Activated CD8-positive, alpha-beta T cell treated with anti-CD3 and anti-CD28 coated beads for 36 hours (primary cell): ENCODE data around the gene TRA2A. TPM values are rescaled to one million over a fixed set of nuclear protein-coding genes. Genes with fewer than 3 reads are reported as not detected.
"Not testable (repeated sequence)": the region's sequence is repeated elsewhere in the genome, so short reads cannot be mapped to it uniquely, and the experiment has no call there.

Source experiments
- ATAC-seq: fragments of 200-7000 bp; cut with Tn5 transposase; one replicate; pipeline ENCODE4 v1.10.0; 2021; ENCODE audit warnings: mild to moderate bottlenecking, moderate library complexity
- CTCF ChIA-PET: fragments of 350-600 bp; sonication (Branson Sonifier 250); formaldehyde crosslinking; loops from one replicate; lab custom pipeline; 2021; ENCODE audit warnings: antibody characterized with exemption; lab: Charles Lee
- POLR2A ChIA-PET: fragments of 350-600 bp; sonication (Branson Sonifier 250); formaldehyde crosslinking; loops from one replicate; lab custom pipeline; 2021; ENCODE audit warnings: antibody characterized with exemption; lab: Charles Lee
- DNase-seq: peaks from one replicate; pipeline ENCODE4 v3.0.0-alpha.2; 2020
- H3K27ac Mint-ChIP-seq: one replicate; pipeline ENCODE4 v1.8.0; 2021; ENCODE audit warnings: mild to moderate bottlenecking, mixed read lengths
- H3K27me3 Mint-ChIP-seq: one replicate; pipeline ENCODE4 v1.8.0; 2021; ENCODE audit warnings: mixed read lengths
- H3K36me3 Mint-ChIP-seq: one replicate; pipeline ENCODE4 v1.8.0; 2021; ENCODE audit warnings: low read depth, mixed read lengths
- H3K4me1 Mint-ChIP-seq: one replicate; pipeline ENCODE4 v1.8.0; 2021; ENCODE audit warnings: low read depth, mixed read lengths
- H3K4me3 Mint-ChIP-seq: one replicate; pipeline ENCODE4 v1.8.0; 2021; ENCODE audit warnings: mild to moderate bottlenecking, moderate library complexity, mixed read lengths
- H3K9me3 Mint-ChIP-seq: one replicate; pipeline ENCODE4 v1.8.0; 2021; ENCODE audit warnings: mixed read lengths
- intact Hi-C: fragments of 100-400 bp; cut with micrococcal nuclease; formaldehyde crosslinking; loops from one replicate; pipeline ENCODE4 v1.10.0; 2022
- total RNA-seq, 2 experiments: library from RNA; stranded (reverse); gene quantifications; one replicate each; pipeline ENCODE4 v1.2.3, GENCODE V29; 2021
- TF ChIP-seq, protein P1 (sequence below): fragments of 200-600 bp; IDR thresholded peaks from one replicate; pipeline ENCODE4 v1.8.0; 2022; ENCODE audit warnings: antibody characterized with exemption, mild to moderate bottlenecking

Gene TRA2A
- total RNA-seq, 2 experiments from 2014 or later, result 86.3 to 86.5 TPM

DNA sequence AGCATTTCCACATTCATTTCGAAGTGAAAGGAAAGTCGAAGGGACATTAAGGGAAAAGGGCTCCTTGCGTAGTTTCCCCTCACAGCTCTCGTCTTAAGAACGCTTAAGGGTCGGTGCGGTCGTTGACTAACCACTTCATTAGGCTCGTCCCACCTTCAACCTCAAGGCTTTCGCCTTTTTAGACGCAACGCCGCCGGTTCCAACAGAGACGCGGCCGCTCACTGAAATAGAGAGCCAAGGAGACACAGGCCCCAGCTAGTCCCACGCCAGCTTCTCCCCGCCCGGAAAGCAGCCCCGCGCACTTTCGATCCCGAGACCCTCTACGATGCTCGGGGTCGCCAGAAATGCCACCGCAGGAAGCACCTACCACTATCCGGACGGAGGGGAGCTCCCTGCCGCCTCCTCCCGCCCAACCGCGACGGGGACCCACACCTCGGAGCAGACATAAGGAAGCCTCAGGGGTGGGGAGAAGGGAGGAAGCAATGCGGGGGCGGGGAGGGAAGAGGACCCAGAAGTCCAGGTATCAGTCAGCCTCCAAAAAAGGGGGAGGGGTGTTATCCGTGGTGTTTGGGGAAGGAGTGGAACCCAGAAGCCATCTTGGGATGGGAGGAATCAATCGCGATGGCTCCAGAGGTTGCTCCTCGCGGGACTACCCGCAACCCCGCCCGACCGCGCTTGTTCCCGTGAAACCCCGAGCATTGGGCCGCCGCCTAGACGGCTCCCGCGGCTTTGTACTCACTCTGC is 559 bp downstream of the TRA2A start:
- CTCF ChIA-PET, result interaction anchor here (0.8 to 1.7 kb wide), 8 partner anchors 8 to 258 kb away, joined by 3 to 9 read pairs (median 3); no protein-coding TSS in a partner anchor
- intact Hi-C loops, result loop anchor here (5.0 to 10.0 kb wide), 3 partner anchors 66 to 254 kb away; partner anchors contain the start of gene CCDC126
- Mint-ChIP-seq H3K27me3 (no peaks in the 10 kb centered on the region), H3K9me3 (no peaks in the 10 kb centered on the region), H3K4me1 (peaks cover 45% of the 10 kb centered on the region), H3K36me3 (peaks cover 21% of the 10 kb centered on the region), H3K27ac (peak overlapping the region; percentile 100), H3K4me3 (peak overlapping the region; percentile 93)
- DNase-seq (peak; percentile 80), ATAC-seq (peak; percentile 54)
- TF ChIP-seq, protein P1, sequence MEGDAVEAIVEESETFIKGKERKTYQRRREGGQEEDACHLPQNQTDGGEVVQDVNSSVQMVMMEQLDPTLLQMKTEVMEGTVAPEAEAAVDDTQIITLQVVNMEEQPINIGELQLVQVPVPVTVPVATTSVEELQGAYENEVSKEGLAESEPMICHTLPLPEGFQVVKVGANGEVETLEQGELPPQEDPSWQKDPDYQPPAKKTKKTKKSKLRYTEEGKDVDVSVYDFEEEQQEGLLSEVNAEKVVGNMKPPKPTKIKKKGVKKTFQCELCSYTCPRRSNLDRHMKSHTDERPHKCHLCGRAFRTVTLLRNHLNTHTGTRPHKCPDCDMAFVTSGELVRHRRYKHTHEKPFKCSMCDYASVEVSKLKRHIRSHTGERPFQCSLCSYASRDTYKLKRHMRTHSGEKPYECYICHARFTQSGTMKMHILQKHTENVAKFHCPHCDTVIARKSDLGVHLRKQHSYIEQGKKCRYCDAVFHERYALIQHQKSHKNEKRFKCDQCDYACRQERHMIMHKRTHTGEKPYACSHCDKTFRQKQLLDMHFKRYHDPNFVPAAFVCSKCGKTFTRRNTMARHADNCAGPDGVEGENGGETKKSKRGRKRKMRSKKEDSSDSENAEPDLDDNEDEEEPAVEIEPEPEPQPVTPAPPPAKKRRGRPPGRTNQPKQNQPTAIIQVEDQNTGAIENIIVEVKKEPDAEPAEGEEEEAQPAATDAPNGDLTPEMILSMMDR, result no peak
- POLR2A ChIA-PET, result interaction anchor here (0.6 to 1.8 kb wide), 17 partner anchors 8 to 258 kb away, joined by 3 to 12 read pairs (median 3); partner anchors contain the start of genes CCDC126, IGF2BP3 and MALSU1

DNA sequence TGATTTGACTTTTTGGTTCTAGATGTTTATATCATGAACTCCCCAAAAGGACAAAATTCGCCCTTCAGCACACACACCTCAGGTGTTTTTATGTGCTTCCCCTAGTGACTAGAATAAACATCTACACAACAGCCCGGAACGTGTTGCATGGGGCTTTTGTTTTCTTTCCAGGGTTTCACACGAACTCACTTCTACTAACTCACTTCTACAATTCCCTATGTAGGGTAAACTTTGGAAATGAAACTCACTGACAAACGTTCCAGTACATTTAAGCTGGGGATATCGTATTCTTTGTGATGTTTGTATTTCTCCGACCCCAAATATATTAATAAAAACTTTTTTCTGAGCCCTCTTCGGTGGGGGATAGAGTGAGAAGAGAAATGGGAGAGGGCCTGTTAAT is 1.4 kb downstream of the TRA2A start:
- intact Hi-C loops, result loop anchor here (5.0 to 10.0 kb wide), 3 partner anchors 67 to 253 kb away; partner anchors contain the start of gene CCDC126
- CTCF ChIA-PET, result interaction anchor here (0.8 to 1.7 kb wide), 7 partner anchors 9 to 257 kb away, joined by 3 to 9 read pairs (median 3); no protein-coding TSS in a partner anchor

DNA sequence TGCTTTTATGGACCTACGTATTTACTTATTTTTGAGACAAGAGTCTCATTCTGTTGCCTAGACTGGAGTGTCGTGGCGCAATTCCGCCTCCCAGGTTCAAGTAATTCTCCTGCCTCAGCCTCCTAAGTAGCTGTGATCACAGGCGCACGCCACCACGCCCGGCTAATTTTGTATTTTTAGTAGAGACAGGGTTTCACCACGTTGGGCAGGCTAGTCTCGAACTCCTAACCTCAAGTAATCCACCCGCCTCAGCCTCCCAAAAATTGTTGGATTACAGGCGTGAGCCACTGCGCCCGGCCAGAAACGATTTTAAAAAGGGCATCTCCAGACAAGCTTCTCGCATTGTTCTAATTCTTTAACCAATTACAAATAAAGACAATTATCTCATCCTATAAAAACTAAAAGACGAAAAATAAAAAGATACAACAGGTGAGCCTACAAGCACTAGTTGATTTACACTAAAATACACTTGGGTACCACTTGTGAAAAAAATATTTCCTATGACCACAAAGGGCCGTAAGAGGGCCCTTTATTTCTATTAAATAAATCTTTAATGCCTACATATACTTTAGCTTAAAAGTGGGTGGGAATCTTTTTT is 2.4 kb downstream of the TRA2A start:
- peak overlapping the region; percentile 100 for H3K27ac Mint-ChIP-seq
- peaks cover 21% of the 10 kb centered on the region for H3K36me3 Mint-ChIP-seq
- peak overlapping the region; percentile 93 for H3K4me3 Mint-ChIP-seq
- ATAC-seq (no peak), DNase-seq (no peak)
- intact Hi-C loops, result no loop called here
- H3K9me3 Mint-ChIP-seq, result no peaks in the 10 kb centered on the region
- peaks cover 62% of the 10 kb centered on the region for H3K4me1 Mint-ChIP-seq
- ChIA-PET POLR2A (interaction anchor here (1.0 to 2.1 kb wide), 2 partner anchors 10 to 18 kb away, joined by 3 to 7 read pairs; no protein-coding TSS in a partner anchor), CTCF (interaction anchor here (0.7 to 2.8 kb wide), 6 partner anchors 8 to 257 kb away, joined by 3 to 11 read pairs (median 4); no protein-coding TSS in a partner anchor)
- H3K27me3 Mint-ChIP-seq, result no peaks in the 10 kb centered on the region
- TF ChIP-seq, protein P1, result no peak

More for the DNA sequence above, 1.4 kb downstream of the TRA2A start:
- Mint-ChIP-seq H3K4me1 (peaks cover 53% of the 10 kb centered on the region), H3K36me3 (peaks cover 21% of the 10 kb centered on the region), H3K4me3 (peak overlapping the region; percentile 93), H3K27me3 (no peaks in the 10 kb centered on the region), H3K27ac (peak overlapping the region; percentile 100), H3K9me3 (no peaks in the 10 kb centered on the region)
- TF ChIP-seq, protein P1, result peak; percentile 31
- DNase-seq, result peak; percentile 47
- ATAC-seq, result peak; percentile 9
- POLR2A ChIA-PET, result interaction anchor here (0.7 to 1.8 kb wide), 12 partner anchors 9 to 257 kb away, joined by 3 to 12 read pairs (median 3); partner anchors contain the start of genes IGF2BP3 and MALSU1

DNA sequence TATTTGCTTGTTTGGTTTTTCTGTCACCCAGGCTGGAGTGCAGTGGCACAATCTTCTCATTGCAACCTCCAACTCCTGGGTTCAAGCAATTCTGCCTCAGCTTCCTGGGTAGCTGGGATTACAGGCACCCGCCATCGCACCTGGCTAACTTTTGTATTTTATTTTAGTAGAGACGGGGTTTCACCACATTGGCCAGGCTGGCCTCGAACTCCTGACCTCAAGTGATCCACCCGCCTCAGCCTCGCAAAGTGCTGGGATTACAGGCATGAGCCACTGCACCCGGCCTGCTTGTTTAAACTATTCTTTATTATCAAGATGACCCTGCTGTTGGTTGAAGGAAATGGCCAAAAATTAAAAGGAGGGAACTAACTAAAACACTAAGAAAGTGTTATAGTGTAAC is 6.2 kb downstream of the TRA2A start:
- H3K27me3 Mint-ChIP-seq, intact Hi-C loops, POLR2A ChIA-PET, DNase-seq, H3K9me3 Mint-ChIP-seq, ATAC-seq, H3K4me3 Mint-ChIP-seq: not testable (repeated sequence)
- peaks cover 78% of the 10 kb centered on the region for H3K4me1 Mint-ChIP-seq
- peaks cover 34% of the 10 kb centered on the region for H3K36me3 Mint-ChIP-seq
- CTCF ChIA-PET, result interaction anchor here (0.6 to 0.8 kb wide), 2 partner anchors 21 to 129 kb away, joined by 3 read pairs; no protein-coding TSS in a partner anchor
- peak overlapping the region; percentile 32 for H3K27ac Mint-ChIP-seq

DNA sequence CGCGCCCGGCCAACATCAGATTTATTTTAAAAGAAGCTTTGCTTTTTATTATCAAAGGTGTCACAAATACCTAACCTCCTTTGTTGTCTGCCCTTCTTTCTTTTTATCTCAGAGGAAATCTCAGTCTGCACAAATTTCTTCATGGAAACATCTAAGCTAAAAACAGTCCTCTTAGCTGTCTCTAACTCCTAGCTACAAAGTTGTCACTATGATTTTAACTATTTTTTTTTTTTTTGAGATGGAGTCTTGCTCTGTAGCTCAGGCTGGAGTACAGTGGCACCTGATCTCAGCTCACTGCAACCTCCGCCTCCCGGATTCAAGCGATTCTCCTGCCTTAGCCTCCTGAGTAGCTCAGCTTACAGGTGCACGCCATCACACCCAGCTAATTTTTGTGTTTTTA is 7.3 kb downstream of the TRA2A start:
- TF ChIP-seq, protein P1, result no peak
- H3K36me3 Mint-ChIP-seq, result peaks cover 32% of the 10 kb centered on the region
- H3K9me3 Mint-ChIP-seq, result no peaks in the 10 kb centered on the region
- ATAC-seq (no peak), DNase-seq (no peak)
- POLR2A ChIA-PET, result no interaction called here
- peaks cover 70% of the 10 kb centered on the region for H3K4me1 Mint-ChIP-seq
- H3K4me3 Mint-ChIP-seq, result no peak overlapping the region
- intact Hi-C loops, result no loop called here
- no peaks in the 10 kb centered on the region for H3K27me3 Mint-ChIP-seq
- peak overlapping the region; percentile 26 for H3K27ac Mint-ChIP-seq
- CTCF ChIA-PET, result interaction anchor here (0.9 to 3.1 kb wide), 5 partner anchors 9 to 166 kb away, joined by 3 to 15 read pairs (median 8); no protein-coding TSS in a partner anchor
